PC-9 (cell line): ENCODE measurements around the gene ARHGEF28.

Experiments used
- EZH2 ChIP-seq: fragments of 200-600 bp; sonication (generic); IDR thresholded peaks from 2 replicates; pipeline ENCODE4 v1.8.0; 2017; ENCODE audit warnings: antibody characterized with exemption, low read depth
- TF ChIP-seq, protein P1 (sequence below): fragments of 200-600 bp; sonication (generic); conservative IDR thresholded peaks from 2 replicates; pipeline ENCODE4 v1.6.1; 2017; ENCODE audit warnings: mixed run types, antibody characterized with exemption, mild to moderate bottlenecking, moderate library complexity

DNA sequence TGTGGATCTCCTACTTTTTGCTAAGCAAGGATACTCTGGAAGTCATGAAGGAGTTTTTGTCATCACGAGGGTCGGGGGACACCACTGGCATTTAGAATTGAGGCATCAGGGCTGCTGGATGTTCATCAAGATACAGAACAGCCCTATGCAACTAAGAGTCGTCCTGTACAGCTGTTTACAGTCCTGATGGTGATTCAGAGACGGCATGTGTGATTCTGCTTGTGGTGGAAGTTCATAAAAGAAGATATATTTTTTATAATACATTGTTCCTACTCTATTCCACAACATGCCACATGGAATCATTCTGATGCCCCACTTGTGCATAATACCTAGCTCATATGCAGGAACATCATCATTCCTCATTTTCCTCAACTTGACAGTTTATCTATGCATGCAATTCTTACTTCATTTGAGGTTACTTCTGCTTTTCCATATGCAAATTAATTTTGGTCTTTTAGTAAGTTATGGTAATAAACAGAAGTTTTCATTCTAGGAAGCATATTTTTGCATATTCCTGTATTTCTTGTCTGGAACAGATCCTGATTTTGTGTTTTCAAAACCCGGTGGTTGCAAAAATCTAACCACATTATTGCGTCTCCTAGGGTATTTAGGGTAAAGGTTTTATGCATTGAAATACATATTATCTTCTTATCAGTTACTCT, 155.2 kb downstream of the ARHGEF28 start:
- TF ChIP-seq, protein P1, sequence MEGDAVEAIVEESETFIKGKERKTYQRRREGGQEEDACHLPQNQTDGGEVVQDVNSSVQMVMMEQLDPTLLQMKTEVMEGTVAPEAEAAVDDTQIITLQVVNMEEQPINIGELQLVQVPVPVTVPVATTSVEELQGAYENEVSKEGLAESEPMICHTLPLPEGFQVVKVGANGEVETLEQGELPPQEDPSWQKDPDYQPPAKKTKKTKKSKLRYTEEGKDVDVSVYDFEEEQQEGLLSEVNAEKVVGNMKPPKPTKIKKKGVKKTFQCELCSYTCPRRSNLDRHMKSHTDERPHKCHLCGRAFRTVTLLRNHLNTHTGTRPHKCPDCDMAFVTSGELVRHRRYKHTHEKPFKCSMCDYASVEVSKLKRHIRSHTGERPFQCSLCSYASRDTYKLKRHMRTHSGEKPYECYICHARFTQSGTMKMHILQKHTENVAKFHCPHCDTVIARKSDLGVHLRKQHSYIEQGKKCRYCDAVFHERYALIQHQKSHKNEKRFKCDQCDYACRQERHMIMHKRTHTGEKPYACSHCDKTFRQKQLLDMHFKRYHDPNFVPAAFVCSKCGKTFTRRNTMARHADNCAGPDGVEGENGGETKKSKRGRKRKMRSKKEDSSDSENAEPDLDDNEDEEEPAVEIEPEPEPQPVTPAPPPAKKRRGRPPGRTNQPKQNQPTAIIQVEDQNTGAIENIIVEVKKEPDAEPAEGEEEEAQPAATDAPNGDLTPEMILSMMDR, result no peak
- TF ChIP-seq EZH2, result no peak
